ENCODE measurements around the gene KRT23.

GRCh38 chr17:40937384-40937819 is at the start of gene KRT23:
- TF ChIP-seq CEBPB (IDR thresholded peaks at IDR 0.05; ENCODE audit: low read depth, low read length) (no peak), POLR2A (IDR thresholded peaks at IDR 0.05; ENCODE audit: low read depth, low read length) (no peak), RCOR1 (IDR thresholded peaks at IDR 0.05; ENCODE audit: insufficient replicate concordance, low read length) (no peak), CHD1 (IDR thresholded peaks at IDR 0.05; ENCODE audit: low read depth, low read length) (no peak), FOS (IDR thresholded peaks at IDR 0.05; ENCODE audit: low read depth, low read length) (no peak), USF2 (IDR thresholded peaks at IDR 0.05; ENCODE audit: low read depth, low read length) (no peak), BHLHE40 (IDR thresholded peaks at IDR 0.05; ENCODE audit: low read depth, low read length) (no peak), RAD21 (IDR thresholded peaks at IDR 0.05; ENCODE audit: low read length) (no peak), ELK1 (IDR thresholded peaks at IDR 0.05; ENCODE audit: borderline replicate concordance, low read depth, low read length) (no peak), MAZ (IDR thresholded peaks at IDR 0.05; ENCODE audit: borderline replicate concordance, low read depth, low read length) (no peak), MAFK (IDR thresholded peaks at IDR 0.05; ENCODE audit: low read depth, low read length) (no peak), SMC3 (IDR thresholded peaks at IDR 0.05; ENCODE audit: low read depth, low read length) (no peak)
- TF ChIP-seq, protein P1, sequence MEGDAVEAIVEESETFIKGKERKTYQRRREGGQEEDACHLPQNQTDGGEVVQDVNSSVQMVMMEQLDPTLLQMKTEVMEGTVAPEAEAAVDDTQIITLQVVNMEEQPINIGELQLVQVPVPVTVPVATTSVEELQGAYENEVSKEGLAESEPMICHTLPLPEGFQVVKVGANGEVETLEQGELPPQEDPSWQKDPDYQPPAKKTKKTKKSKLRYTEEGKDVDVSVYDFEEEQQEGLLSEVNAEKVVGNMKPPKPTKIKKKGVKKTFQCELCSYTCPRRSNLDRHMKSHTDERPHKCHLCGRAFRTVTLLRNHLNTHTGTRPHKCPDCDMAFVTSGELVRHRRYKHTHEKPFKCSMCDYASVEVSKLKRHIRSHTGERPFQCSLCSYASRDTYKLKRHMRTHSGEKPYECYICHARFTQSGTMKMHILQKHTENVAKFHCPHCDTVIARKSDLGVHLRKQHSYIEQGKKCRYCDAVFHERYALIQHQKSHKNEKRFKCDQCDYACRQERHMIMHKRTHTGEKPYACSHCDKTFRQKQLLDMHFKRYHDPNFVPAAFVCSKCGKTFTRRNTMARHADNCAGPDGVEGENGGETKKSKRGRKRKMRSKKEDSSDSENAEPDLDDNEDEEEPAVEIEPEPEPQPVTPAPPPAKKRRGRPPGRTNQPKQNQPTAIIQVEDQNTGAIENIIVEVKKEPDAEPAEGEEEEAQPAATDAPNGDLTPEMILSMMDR (conservative IDR thresholded peaks at IDR 0.05; ENCODE audit: low read depth, low read length) = no peak

Data from IMR-90 (cell line).